ENCODE results near the gene ACP7.

- no peak for TF ChIP-seq CTCF (IDR thresholded peaks at IDR 0.05)
- TF ChIP-seq POLR2A (IDR thresholded peaks at IDR 0.05) = no peak
Observed at GRCh38 chr19:39054091-39054470, 30.1 kb upstream of the ACP7 start.

Data from adrenal gland (tissue), 5 donors.